A673 (cell line): ENCODE results near the gene CBLN3.

Experiments used
- EZH2 ChIP-seq: fragments of 200-600 bp; sonication (generic); IDR thresholded peaks from 2 replicates; pipeline ENCODE4 v1.6.1; 2017; ENCODE audit warnings: borderline replicate concordance, low read depth, mild to moderate bottlenecking, mixed read lengths, antibody characterized with exemption, low read length; ENCODE audit not compliant: poor library complexity, severe bottlenecking
- TF ChIP-seq, protein P1 (sequence below): fragments of 300-800, 200-600 bp; sonication (generic); conservative IDR thresholded peaks from 2 replicates; pipeline ENCODE4 v1.5.1; 2017; ENCODE audit warnings: low read depth, mild to moderate bottlenecking, antibody characterized with exemption, low read length, moderate library complexity, mixed read lengths

DNA sequence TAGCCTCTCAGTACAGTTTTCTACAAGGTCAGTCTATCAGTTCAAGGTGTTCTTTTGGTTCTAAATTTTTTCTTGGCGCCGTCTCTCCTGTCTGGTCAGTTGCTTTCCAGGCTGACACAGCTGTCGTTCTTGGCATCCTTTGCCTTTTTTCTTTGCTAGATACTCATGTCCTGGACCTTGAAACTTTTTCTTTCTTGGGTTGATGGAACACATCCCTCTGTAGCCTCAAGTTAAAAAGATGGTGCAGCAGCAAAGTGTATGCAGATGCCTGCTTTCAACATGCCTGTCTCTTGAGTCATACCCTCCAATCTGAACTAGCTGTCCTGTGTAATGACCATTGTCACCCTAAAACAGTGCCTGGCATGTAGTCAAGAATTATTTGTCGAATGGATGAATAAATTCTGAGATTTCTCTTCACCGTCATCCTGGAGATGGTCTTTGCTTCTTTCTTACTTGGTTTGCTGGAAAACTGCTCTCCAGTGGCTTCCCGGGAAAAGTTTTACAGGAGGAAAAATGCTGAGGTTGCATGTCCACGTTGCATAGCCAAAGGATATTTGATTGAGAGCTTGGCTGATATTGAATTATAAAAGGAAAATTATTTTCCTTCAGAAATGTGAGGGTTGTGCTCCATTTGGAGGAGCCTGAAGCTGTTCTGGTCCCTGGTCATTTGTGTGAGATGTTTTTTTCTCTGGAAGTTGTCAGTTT is 26.0 kb downstream of the CBLN3 start:
- TF ChIP-seq, protein P1, sequence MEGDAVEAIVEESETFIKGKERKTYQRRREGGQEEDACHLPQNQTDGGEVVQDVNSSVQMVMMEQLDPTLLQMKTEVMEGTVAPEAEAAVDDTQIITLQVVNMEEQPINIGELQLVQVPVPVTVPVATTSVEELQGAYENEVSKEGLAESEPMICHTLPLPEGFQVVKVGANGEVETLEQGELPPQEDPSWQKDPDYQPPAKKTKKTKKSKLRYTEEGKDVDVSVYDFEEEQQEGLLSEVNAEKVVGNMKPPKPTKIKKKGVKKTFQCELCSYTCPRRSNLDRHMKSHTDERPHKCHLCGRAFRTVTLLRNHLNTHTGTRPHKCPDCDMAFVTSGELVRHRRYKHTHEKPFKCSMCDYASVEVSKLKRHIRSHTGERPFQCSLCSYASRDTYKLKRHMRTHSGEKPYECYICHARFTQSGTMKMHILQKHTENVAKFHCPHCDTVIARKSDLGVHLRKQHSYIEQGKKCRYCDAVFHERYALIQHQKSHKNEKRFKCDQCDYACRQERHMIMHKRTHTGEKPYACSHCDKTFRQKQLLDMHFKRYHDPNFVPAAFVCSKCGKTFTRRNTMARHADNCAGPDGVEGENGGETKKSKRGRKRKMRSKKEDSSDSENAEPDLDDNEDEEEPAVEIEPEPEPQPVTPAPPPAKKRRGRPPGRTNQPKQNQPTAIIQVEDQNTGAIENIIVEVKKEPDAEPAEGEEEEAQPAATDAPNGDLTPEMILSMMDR, result no peak
- TF ChIP-seq EZH2, result no peak
